HepG2 (cell line): ENCODE results near the gene ITGB8. TPM values are rescaled to one million over a fixed set of nuclear protein-coding genes. Genes with fewer than 3 reads are reported as not detected.

Experiments
- ATAC-seq: fragments of 200-7000 bp; cut with Tn5 transposase; 3 replicates; pipeline ENCODE4 v1.9.1; 2020; ENCODE audit warnings: mild to moderate bottlenecking, moderate library complexity
- BruUV-seq: library from RNA; stranded (reverse); fragments of 400-500 nt; replicated peaks from 2 replicates; lab custom pipeline; 2021; lab: Mats Ljungman, UMichigan
- CTCF ChIA-PET: fragments of 300-600 bp; formaldehyde crosslinking; extraction: SDS; loops from one replicate; lab custom pipeline; 2021; ENCODE audit warnings: low total read pairs, inconsistent platforms, low intra/inter-chr PET ratio; lab: Yijun Ruan, JAX
- POLR2A ChIA-PET: fragments of 350-600 bp; sonication (Branson Sonifier 250); formaldehyde crosslinking; loops from one replicate; lab custom pipeline; 2020; ENCODE audit warnings: antibody characterized with exemption, inconsistent platforms; lab: Yijun Ruan, JAX
- DNase-seq: peaks from one replicate; pipeline ENCODE4 v3.0.0-alpha.2; 2015; ENCODE audit warnings: low spot score
- FAIRE-seq: peaks from 3 replicates; lab custom pipeline; 2011; peaks lifted over from hg19 to GRCh38; lab: Jason Lieb, UNC
- H2AFZ ChIP-seq: one replicate; pipeline ENCODE4 v1.6.1; 2011; ENCODE audit warnings: low read length, inconsistent platforms
- H3K27ac ChIP-seq: fragments of 300-600 bp; 3 replicates; pipeline ENCODE4 v1.8.0; 2011; ENCODE audit warnings: mixed run types, mild to moderate bottlenecking, mixed read lengths, low read length, inconsistent platforms; ENCODE audit not compliant: insufficient read depth; ENCODE audit errors: extremely low read length
- H3K27me3 ChIP-seq, 2 experiments: fragments of 200-600 bp in 1 of 2; 2 replicates in 1 of 2; 3 replicates in 1 of 2; pipeline versions ENCODE4 v1.6.0 to v1.8.0; 2011; ENCODE audit warnings: low read length in 2 of 2, mild to moderate bottlenecking in 2 of 2, moderate library complexity in 2 of 2, inconsistent platforms in 1 of 2; ENCODE audit not compliant: insufficient read depth in 2 of 2, control insufficient read depth in 1 of 2
- H3K36me3 ChIP-seq, 2 experiments: fragments of 200-600 bp in 1 of 2; replicated peaks in 1 of 2; 2 replicates in 1 of 2; 3 replicates in 1 of 2; pipeline versions ENCODE4 v1.5.1 to v1.8.0; 2011; ENCODE audit warnings: low read length in 2 of 2, inconsistent platforms in 1 of 2; ENCODE audit not compliant: insufficient read depth in 2 of 2, control insufficient read depth in 1 of 2
- H3K4me1 ChIP-seq: 2 replicates; pipeline ENCODE4 v1.5.1; 2012; ENCODE audit warnings: low read length, inconsistent platforms; ENCODE audit not compliant: insufficient read depth
- H3K4me2 ChIP-seq: 2 replicates; pipeline ENCODE4 v1.6.0; 2011; ENCODE audit warnings: low read depth, low read length, inconsistent platforms
- H3K4me3 ChIP-seq, 3 experiments: fragments of 200-600 bp in 1 of 3; sonication (generic), shearing (Covaris generic) in 1 of 3; replicated peaks in 1 of 3; 2 replicates each; pipeline ENCODE4 v1.5.1; 2011 to 2016; ENCODE audit warnings: low read length in 3 of 3, inconsistent platforms in 2 of 3, low read depth in 2 of 3, mild to moderate bottlenecking in 2 of 3, control low read depth in 1 of 3, mixed read lengths in 1 of 3; ENCODE audit not compliant: insufficient read depth in 1 of 3
- H3K79me2 ChIP-seq: one replicate; pipeline ENCODE4 v1.6.1; 2011; ENCODE audit warnings: low read length, inconsistent platforms; ENCODE audit not compliant: insufficient read depth
- H3K9ac ChIP-seq: 2 replicates; pipeline ENCODE4 v1.6.0; 2011; ENCODE audit warnings: mild to moderate bottlenecking, low read depth, low read length, inconsistent platforms; ENCODE audit not compliant: insufficient read depth
- H3K9me3 ChIP-seq: 2 replicates; pipeline ENCODE4 v1.5.1; 2012; ENCODE audit warnings: mild to moderate bottlenecking, low read length
- H4K20me1 ChIP-seq: 2 replicates; pipeline ENCODE4 v1.6.0; 2011; ENCODE audit warnings: inconsistent platforms, mild to moderate bottlenecking, low read length, moderate library complexity; ENCODE audit not compliant: insufficient read depth
- HOXD1 ChIP-seq: sonication (generic); formaldehyde crosslinking; IDR thresholded peaks from 2 replicates; pipeline ENCODE4 v1.5.0; 2020; ENCODE audit warnings: missing genetic modification reagents
- MEIS1 ChIP-seq: sonication (generic); formaldehyde crosslinking; IDR thresholded peaks from 2 replicates; pipeline ENCODE4 v1.9.0; 2021; ENCODE audit warnings: mild to moderate bottlenecking, missing genetic modification reagents, moderate library complexity, borderline replicate concordance
- SNRNP70 ChIP-seq: fragments of 200-400 bp; formaldehyde crosslinking; IDR thresholded peaks from 2 replicates; pipeline ENCODE4 v1.6.1; 2017; ENCODE audit warnings: mild to moderate bottlenecking, low read depth, low read length, moderate library complexity
- ZBTB1 ChIP-seq: sonication (generic); formaldehyde crosslinking; IDR thresholded peaks from 2 replicates; pipeline ENCODE4 v1.4.0; 2020; ENCODE audit warnings: missing genetic modification reagents, borderline replicate concordance
- ZBTB38 ChIP-seq: sonication (generic); formaldehyde crosslinking; IDR thresholded peaks from 2 replicates; pipeline ENCODE4 v1.5.1; 2020; ENCODE audit warnings: mild to moderate bottlenecking, missing genetic modification reagents
- ZNF101 ChIP-seq: sonication (generic); formaldehyde crosslinking; IDR thresholded peaks from 2 replicates; pipeline ENCODE4 v1.4.0; 2020; ENCODE audit warnings: mild to moderate bottlenecking, low read depth, missing genetic modification reagents, borderline replicate concordance
- ZNF510 ChIP-seq: sonication (generic); formaldehyde crosslinking; IDR thresholded peaks from 2 replicates; pipeline ENCODE4 v1.4.0; 2020; ENCODE audit warnings: low read depth, mild to moderate bottlenecking, missing genetic modification reagents
- WGBS: methylation state at CpG from one replicate; pipeline ENCODE4 v1.1.6; 2017; ENCODE audit warnings: low lambda C conversion rate; 5-methylcytosine and 5-hydroxymethylcytosine counted together
- in situ Hi-C: cut with HindIII; loops from 2 replicates; pipeline ENCODE4 v1.10.0; 2017; ENCODE audit warnings: low pct_unique_long_range_greater_than_20kb; ENCODE audit not compliant: extremely low pct_ligation_motif_present
- intact Hi-C: fragments of 100-400 bp; cut with micrococcal nuclease; formaldehyde crosslinking; loops from one replicate; pipeline ENCODE4 v1.10.0; 2022; ENCODE audit not compliant: unreplicated experiment
- polyA plus RNA-seq, 8 experiments: library from polyadenylated mRNA; depleted of rRNA in 3 of 8; stranded (reverse) in 7 of 8; unstranded in 1 of 8; fragments of >200 nt; fragmentation: Illumina TruSeq in 4 of 8; extraction: Trizol in 4 of 8; gene quantifications; 2 replicates each; pipeline versions ENCODE4 v1.2.1 to v1.2.3, GENCODE V29; 2011 to 2016; ENCODE audit warnings: low read depth in 4 of 8, missing spikeins in 1 of 8, mixed read lengths in 1 of 8; ENCODE audit not compliant: insufficient read depth in 1 of 8
- total RNA-seq, 5 experiments: library from RNA; depleted of rRNA; stranded (reverse); fragments of >200 nt; fragmentation: Illumina TruSeq; extraction: Trizol; gene quantifications; 2 replicates each; pipeline ENCODE4 v1.2.3, GENCODE V29; 2016; ENCODE audit warnings: low read depth in 1 of 5
- TF ChIP-seq, protein P1 (sequence below): sonication (generic); formaldehyde crosslinking; IDR thresholded peaks from 2 replicates; pipeline ENCODE4 v1.4.0; 2020; ENCODE audit warnings: low read depth, mild to moderate bottlenecking, missing genetic modification reagents
- TF ChIP-seq, protein P2 (sequence below): IDR thresholded peaks from 2 replicates; pipeline ENCODE4 v1.6.1; 2016; ENCODE audit warnings: missing biosample characterization, missing genetic modification reagents, low read depth
- TF ChIP-seq, protein P3 (sequence below): sonication (generic); formaldehyde crosslinking; IDR thresholded peaks from 2 replicates; pipeline ENCODE4 v1.4.0; 2020; ENCODE audit warnings: low read depth, missing genetic modification reagents
- TF ChIP-seq, protein P4 (sequence below): sonication (generic); formaldehyde crosslinking; IDR thresholded peaks from 2 replicates; pipeline ENCODE4 v1.4.0; 2020; ENCODE audit warnings: mild to moderate bottlenecking, missing genetic modification reagents
- TF ChIP-seq, protein P5 (sequence below): sonication (generic); formaldehyde crosslinking; IDR thresholded peaks from 2 replicates; pipeline ENCODE4 v1.4.0; 2020; ENCODE audit warnings: missing genetic modification reagents
- TF ChIP-seq, protein P6 (sequence below): sonication (generic); formaldehyde crosslinking; IDR thresholded peaks from 2 replicates; pipeline ENCODE4 v1.5.1; 2020; ENCODE audit warnings: missing genetic modification reagents, mild to moderate bottlenecking, borderline replicate concordance

ITGB8 gene
- total and polyA plus RNA-seq, 2 of the 13 experiments (the other 11 are each of a cell fraction or from before 2014, with no cell fraction given) = 0.01 TPM; not detected in 1

DNA sequence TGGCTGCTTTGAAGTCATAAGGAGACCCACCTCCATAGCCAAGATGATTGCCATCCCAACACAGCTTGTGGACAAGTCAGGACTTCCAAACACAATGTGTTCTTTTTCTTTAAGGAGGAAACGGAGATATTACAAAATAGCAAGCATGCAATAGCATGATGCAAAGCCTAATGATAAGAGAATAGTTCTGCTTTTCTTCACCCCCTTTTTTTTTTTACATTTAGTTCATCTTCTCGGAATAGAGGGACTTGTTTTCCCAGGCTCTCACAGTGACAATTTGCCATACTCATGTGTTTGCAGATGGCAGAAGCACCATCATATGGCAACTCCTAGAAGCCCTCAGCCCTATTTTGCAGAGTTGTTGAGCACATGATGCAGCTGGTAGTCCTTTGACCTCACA, 119.8 kb downstream of the ITGB8 start:
- H3K9ac ChIP-seq = no peak overlapping the region
- POLR2A ChIA-PET = no interaction called here
- no peaks in the 10 kb centered on the region for H4K20me1 ChIP-seq
- no peaks in the 10 kb centered on the region for H3K36me3 ChIP-seq
- H2AFZ ChIP-seq = no peak overlapping the region
- no peak overlapping the region for H3K4me2 ChIP-seq
- CTCF ChIA-PET = no interaction called here
- H3K9me3 ChIP-seq = no peaks in the 10 kb centered on the region
- no peak overlapping the region for H3K27ac ChIP-seq
- TF ChIP-seq ZBTB38 (CRISPR knock-in tag) (no peak), MEIS1 (CRISPR knock-in tag) (no peak), ZBTB1 (no peak), HOXD1 (CRISPR knock-in tag) (no peak), ZNF510 (CRISPR knock-in tag) (no peak), ZNF101 (CRISPR knock-in tag) (no peak), SNRNP70 (no peak)
- TF ChIP-seq, protein P1, sequence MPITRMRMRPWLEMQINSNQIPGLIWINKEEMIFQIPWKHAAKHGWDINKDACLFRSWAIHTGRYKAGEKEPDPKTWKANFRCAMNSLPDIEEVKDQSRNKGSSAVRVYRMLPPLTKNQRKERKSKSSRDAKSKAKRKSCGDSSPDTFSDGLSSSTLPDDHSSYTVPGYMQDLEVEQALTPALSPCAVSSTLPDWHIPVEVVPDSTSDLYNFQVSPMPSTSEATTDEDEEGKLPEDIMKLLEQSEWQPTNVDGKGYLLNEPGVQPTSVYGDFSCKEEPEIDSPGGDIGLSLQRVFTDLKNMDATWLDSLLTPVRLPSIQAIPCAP (CRISPR knock-in tag) = no peak
- TF ChIP-seq, protein P2, sequence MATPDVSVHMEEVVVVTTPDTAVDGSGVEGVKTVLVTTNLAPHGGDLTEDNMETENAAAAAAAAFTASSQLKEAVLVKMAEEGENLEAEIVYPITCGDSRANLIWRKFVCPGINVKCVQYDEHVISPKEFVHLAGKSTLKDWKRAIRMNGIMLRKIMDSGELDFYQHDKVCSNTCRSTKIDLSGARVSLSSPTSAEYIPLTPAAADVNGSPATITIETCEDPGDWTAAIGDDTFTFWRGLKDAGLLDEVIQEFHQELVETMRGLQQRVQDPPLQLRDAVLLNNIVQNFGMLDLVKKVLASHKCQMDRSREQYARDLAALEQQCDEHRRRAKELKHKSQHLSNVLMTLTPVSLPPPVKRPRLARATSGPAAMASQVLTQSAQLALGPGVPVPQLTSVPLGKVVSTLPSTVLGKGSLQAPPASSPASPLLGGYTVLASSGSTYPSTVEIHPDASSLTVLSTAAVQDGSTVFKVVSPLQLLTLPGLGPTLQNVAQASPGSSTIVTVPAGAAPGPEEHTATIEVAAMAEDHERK (CRISPR knock-in tag) = no peak
- TF ChIP-seq, protein P3, sequence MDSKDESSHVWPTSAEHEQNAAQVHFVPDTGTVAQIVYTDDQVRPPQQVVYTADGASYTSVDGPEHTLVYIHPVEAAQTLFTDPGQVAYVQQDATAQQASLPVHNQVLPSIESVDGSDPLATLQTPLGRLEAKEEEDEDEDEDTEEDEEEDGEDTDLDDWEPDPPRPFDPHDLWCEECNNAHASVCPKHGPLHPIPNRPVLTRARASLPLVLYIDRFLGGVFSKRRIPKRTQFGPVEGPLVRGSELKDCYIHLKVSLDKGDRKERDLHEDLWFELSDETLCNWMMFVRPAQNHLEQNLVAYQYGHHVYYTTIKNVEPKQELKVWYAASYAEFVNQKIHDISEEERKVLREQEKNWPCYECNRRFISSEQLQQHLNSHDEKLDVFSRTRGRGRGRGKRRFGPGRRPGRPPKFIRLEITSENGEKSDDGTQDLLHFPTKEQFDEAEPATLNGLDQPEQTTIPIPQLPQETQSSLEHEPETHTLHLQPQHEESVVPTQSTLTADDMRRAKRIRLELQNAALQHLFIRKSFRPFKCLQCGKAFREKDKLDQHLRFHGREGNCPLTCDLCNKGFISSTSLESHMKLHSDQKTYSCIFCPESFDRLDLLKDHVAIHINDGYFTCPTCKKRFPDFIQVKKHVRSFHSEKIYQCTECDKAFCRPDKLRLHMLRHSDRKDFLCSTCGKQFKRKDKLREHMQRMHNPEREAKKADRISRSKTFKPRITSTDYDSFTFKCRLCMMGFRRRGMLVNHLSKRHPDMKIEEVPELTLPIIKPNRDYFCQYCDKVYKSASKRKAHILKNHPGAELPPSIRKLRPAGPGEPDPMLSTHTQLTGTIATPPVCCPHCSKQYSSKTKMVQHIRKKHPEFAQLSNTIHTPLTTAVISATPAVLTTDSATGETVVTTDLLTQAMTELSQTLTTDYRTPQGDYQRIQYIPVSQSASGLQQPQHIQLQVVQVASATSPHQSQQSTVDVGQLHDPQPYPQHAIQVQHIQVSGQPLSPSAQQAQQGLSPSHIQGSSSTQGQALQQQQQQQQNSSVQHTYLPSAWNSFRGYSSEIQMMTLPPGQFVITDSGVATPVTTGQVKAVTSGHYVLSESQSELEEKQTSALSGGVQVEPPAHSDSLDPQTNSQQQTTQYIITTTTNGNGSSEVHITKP (CRISPR knock-in tag) = no peak
- TF ChIP-seq, protein P4, sequence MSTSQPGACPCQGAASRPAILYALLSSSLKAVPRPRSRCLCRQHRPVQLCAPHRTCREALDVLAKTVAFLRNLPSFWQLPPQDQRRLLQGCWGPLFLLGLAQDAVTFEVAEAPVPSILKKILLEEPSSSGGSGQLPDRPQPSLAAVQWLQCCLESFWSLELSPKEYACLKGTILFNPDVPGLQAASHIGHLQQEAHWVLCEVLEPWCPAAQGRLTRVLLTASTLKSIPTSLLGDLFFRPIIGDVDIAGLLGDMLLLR (CRISPR knock-in tag) = no peak
- TF ChIP-seq, protein P5, sequence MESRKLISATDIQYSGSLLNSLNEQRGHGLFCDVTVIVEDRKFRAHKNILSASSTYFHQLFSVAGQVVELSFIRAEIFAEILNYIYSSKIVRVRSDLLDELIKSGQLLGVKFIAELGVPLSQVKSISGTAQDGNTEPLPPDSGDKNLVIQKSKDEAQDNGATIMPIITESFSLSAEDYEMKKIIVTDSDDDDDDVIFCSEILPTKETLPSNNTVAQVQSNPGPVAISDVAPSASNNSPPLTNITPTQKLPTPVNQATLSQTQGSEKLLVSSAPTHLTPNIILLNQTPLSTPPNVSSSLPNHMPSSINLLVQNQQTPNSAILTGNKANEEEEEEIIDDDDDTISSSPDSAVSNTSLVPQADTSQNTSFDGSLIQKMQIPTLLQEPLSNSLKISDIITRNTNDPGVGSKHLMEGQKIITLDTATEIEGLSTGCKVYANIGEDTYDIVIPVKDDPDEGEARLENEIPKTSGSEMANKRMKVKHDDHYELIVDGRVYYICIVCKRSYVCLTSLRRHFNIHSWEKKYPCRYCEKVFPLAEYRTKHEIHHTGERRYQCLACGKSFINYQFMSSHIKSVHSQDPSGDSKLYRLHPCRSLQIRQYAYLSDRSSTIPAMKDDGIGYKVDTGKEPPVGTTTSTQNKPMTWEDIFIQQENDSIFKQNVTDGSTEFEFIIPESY (CRISPR knock-in tag) = no peak
- TF ChIP-seq, protein P6, sequence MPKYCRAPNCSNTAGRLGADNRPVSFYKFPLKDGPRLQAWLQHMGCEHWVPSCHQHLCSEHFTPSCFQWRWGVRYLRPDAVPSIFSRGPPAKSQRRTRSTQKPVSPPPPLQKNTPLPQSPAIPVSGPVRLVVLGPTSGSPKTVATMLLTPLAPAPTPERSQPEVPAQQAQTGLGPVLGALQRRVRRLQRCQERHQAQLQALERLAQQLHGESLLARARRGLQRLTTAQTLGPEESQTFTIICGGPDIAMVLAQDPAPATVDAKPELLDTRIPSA (CRISPR knock-in tag) = no peak
- intact Hi-C loops = no loop called here
- FAIRE-seq (no peak), DNase-seq (no peak), ATAC-seq (no peak)
- no peak overlapping the region for H3K4me3 ChIP-seq
- in situ Hi-C loops = no loop called here
- H3K79me2 ChIP-seq = no peaks in the 10 kb centered on the region
- no TSS peak for BruUV-seq
- no peaks in the 10 kb centered on the region for H3K27me3 ChIP-seq
- WGBS = 4% methylated on average over 2 of the region's 2 CpGs
- H3K4me1 ChIP-seq = no peaks in the 10 kb centered on the region
